Stimulated activated CD8-positive, alpha-beta memory T cell treated with anti-CD3 and anti-CD28 coated beads, Interleukin-4, amount 100 ng/mL, for 48 hours (primary cell): ENCODE measurements around the gene ZNF385B.
"Not testable (repeated sequence)": the region's sequence is repeated elsewhere in the genome, so short reads cannot be mapped to it uniquely, and the experiment has no call there.

Source experiments
- DNase-seq: peaks from one replicate; pipeline ENCODE4 v3.0.0-alpha.2; 2020

ZNF385B gene

DNA sequence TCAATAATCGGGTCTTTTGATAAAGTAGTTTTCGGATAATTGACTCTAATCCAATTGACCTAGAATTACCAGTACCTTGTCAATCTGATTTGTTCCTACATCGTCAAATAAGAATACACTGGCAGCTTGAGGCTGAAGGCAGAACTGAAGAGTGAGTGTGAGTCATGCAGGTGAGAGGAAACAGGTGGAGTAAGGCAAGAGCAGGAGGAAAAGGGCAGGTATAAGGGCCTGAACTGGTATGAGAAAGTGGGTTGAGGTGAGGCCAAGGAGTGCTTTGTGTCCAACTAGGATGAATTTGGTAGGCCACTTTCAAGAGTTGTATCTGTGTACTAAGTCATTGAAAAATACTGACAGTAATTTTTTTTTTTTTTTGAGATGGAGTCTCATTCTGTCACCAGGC, 186.0 kb downstream of the ZNF385B start:
- DNase-seq = no peak

DNA sequence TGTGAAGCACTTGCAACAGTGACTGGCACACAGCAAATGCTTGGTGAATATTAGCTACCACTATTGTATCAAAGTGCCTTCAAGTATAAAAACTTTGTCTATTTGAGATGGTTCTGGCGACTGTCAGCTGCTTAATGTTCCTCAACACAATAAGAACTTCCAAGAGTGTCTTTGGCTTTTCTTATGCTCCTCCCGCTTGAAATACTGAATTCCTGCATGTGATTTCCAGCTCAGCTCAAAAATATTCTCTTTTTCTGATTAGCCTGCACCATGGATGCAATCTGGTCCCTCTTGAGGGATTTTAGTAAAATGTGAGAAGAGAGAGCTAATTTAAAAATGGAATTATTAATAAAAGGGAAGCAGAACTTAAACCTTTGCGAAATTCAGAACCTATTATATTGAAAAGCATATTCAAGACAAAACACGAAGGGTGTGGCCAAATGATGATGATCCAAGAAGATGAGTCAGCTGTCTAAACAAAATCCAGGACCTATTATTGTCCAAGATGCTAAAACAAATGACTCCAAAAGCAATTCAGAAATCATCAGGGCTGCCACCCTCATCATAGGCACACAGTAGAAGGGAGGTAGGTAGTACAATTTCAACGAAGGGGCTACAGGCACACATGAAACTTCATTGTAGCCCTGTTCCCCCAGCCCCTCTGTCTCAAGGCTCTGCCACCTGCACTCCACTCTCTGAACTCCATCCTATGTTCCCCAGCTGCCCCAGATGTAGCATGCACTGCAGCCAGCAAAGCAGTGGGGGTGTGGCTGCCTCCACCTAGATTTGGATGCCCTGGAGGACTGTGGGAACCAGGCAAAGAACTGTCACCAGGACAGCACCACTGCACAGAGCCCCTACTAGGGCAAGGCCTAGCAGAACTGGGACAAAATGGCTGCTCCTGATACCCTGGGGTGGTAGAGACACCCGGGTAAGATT, 190.1 kb downstream of the ZNF385B start:
- DNase-seq = no peak

DNA sequence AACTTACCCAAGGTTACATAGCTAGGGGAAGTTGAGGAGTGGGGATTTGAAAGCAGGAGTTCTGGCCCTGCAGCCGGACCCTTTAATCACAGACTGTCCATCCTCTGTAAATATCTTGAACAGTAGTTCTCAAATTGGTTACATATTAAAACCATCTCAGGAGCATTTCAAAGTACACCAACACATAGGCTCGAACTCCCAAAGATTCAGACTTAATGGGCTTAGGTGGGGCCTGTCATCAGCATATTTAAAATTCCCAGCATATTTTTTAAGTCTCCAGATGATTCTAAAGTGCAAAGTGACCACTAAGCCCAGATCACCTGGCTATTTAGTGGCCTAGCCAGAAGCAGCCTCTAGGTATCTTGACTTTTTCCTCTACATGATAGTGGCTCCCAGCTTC, 192.2 kb downstream of the ZNF385B start:
- DNase-seq = no peak

DNA sequence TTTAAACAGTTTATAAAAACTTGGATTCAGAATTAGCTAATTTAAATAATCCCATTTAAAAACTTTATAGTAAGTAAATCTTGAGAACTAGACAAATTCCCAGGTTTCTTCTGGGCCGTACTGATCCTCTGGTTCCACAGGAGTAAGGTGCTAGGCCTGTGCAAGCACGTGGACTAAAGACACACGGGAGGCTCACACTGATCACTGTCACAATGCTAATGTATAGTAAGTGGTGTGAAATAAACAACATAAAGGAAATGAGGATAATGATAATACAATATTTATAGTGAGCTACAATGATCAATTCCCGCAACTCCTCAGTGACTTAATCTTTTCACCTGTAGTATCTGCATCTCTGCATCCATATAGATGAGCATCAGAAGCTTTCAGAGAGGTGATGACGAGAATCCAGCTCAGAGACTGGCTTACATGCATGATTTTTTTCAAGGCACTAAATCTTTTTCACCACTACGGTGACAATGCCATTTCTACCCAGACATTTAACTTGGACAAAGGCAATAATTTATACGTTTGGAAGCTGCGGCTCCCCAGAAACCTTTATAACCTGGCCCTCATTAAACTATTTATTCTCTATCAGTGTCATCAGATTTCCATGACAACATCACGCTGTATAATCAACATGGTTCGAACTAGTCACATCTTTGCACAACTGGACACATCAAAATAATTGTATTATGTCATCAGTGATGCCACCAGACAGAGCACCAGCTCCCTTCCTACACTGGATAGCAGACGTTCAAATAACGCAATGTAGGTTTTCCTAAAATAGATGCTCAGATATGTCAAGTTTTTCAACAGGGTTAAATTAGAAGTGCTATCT, 196.2 kb downstream of the ZNF385B start:
- DNase-seq = no peak

DNA sequence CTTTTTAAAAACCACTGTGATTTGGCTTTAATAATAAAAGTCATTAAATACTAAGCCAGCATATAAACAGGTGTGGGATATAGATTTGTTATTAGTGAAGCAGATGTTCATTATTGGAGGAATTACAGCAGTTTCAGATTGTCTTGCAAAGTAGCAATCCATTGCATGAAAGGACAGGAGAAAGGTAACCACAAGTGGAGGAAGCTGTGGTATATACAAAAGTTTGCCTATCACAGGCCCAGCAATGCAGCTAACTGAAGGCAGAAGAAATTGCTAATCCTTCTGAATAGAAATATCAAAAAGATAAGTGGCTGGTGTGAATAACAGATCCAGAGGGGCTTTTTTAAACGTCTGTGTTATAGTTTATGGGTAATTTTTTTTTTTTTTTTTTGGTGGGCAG, 199.4 kb downstream of the ZNF385B start:
- no peak for DNase-seq

DNA sequence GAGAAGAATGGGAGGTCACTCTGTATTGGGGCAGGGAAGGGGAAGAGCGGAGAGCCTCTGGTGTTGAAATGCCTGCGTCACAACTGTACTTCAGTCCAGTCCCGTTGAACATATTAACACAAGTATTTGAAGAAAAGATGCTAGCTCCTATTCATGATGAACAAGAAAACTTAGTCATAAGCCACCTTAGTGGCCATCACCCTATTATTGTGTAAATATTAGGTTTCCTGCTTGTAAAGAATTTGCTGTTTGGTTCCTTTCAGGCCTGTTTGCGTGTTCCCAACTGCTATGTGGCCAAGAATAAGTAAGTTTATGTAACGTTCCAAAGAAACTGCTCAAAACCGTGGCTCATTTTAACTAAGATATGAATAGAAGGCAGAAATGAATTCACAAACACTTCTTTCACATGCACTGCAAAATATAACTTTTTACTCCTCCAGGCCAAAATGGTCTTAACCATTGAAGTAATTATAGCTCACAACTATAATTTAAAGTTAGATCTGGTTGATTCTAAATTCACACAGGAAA, 204.3 kb downstream of the ZNF385B start:
- DNase-seq = no peak

DNA sequence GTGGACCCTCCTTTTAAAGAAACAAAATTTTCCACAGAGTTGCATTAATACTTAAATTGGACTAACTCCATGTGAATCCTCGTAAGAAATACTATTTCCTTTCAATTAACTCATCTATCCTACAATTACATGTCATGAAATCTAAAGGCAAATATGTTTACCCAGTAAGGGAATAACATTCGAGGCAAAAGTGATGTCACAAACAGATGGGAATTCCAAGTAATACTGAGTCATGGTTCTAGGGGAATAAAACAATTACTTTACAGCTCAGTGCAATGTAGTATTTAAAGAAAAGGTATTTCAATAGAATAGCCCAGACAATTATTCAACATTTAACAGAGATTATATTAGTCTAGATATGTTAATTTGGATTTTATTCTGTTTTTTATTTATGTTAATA, 205.8 kb downstream of the ZNF385B start:
- DNase-seq = no peak

DNA sequence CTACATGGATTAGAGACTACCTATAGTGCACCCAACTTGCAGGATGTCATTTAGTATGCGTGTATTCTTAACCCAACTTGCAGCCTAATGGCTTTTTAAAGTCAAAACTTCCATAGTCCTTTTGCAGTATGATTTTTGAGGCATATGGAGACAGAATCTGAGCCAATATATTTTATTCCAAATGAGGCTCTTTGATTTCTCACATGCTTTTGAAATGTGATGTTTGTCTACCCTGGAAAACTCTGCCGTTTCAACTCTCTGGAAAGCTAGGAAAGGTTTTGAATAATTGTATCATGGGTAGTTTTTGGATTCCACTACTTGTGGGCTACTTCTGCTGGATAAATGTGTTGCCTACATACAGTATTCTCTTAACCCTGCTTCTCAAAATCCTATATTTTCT, 206.6 kb downstream of the ZNF385B start:
- no peak for DNase-seq

DNA sequence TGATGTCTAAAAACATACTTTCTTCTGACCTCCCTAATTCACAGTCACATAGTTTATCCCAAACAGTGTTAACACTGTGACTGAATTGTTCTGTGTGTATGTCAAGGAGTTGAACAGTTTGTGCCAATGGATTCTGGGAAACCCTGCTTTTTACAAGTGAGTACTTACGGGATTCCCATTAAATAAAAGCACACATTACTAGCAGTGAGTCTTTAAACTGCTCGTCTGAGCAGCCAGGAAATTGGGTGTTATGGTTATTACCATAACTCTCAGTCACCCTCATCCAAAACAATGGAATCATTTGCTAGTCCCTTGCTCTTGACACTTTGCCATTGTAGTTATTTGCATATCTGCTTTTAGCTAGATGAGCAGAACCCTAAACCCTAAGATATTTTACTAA, 209.1 kb downstream of the ZNF385B start:
- DNase-seq = no peak

DNA sequence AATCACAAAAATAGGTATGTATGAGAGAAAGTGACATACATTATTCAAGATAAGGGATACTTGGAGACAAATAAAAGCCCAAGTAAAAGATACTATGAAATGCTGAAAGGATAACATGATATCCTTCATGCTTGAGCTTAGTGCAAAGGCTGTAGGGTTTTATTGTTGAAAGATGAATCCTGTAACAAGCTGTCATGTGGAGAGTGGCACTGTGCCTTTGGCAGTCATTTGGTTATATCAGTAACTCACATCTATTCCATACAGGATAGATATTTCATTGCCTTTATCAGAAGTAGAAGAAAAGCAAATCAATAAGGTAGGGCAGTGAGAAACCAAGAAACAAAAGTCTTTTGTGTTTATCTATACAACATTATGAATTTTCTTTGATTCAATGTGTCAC, 211.0 kb downstream of the ZNF385B start:
- DNase-seq = no peak

DNA sequence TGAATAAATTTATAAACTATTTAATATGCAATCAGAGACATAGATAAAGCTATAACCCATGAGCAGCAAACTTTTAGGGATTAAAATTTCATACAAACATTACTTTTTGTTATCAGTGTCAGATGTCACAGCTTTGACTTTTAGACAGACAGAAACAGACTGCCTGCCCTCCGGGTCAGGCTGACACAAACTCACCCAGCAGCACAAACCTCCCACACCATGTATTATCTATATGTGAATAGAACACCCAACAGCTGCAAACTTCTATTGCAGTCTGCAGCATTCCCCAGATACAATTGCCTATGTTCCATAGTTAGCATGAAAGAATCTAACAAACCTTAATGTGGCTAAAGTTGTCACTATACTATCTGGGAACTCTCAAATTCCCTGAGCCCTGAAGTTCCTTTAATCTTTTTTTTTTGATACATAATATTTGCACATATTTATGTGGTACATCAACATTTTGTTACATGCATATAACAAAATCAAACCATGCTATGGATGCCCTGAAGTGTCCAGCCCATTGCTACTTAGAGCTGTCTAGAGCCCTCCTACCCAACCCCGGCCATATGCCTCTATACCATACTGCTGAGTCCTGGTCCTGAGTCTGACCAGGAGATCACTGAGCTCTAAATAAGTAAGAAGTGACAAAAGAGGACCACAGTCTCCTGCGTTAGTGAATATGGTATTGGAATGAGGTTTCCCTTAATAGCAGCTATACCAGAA, 214.4 kb downstream of the ZNF385B start:
- no peak for DNase-seq

DNA sequence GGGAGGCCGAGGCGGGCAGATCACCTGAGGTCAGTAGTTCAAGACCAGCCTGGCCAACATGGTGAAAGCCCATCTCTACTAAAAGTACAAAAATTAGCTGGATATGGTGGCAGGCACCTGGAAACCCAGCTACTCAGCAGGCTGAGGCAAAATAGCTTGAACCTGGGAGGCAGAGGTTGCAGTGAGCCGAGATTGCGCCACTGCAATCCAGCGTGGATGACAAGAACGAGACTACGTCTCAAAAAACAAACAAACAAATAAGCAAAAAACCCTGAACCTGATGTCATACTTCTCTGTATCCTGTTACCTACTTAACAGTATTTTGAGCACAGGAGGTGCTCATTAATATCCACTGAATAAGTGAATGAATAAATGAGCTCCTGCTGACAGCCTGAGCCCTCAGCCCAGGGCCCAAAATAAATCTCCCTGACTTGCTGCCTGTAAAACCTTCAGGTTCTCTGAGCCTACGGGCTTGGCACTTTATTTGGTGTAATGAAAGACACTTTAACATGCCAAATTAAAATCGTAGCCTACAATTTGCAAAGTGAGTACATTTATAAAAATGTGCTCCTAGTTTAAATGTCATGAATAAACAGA, 215.1 kb downstream of the ZNF385B start:
- DNase-seq = no peak

DNA sequence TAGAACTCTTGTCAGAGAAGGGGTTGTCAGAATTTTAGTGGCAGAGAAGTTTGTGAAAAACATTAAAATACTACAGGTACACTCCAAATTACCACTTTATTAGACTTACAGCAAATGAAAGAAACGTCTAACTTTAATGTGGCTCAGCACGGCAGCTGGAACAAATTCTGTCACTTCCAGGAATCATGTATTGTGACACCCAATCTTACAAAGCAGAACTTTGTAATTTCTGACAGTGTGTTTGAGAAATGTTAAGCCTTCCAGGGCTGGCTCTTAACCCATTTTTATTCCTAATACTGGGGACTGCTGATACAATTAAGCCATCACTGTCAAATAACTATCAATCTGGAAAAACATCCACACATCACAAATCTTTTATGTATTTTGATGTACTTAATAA, 216.4 kb downstream of the ZNF385B start:
- DNase-seq = no peak

DNA sequence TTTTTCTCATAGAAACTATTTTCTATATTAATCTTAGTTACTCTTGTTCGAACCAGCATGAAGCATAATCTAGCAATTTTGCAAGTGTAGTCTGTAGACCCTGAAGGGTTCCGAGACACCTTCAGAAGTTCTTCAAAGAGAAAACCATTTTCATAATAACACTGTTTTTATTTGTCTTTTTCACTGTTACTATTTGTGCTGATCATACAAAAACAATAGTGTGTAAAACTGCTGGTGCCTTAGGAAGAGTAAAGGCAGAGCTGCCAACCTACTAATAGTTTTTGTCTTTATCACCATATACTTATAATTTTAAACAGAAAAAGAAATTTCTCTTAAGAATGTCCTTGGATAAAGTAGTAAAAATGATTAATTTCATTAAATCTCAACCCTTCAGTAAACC, 218.9 kb downstream of the ZNF385B start:
- no peak for DNase-seq

DNA sequence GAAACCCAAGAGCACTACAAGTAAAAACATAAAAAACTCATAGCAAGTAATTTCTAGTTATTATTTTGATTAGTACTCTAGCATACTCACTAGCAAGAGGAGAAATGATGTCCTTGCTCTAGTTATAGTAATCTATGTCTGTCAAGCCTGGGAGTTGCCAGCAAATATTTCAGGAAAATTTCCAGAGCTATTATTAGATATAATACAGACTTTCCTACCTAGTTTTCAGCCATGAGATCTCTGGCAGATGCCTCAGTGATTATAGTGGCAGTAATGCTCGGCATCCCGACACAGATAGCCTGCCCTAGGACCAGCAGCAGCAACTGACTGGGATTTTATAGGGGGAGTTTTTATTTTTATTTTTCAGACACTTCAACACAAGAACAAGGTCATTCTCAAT, 224.4 kb downstream of the ZNF385B start:
- DNase-seq = no peak

DNA sequence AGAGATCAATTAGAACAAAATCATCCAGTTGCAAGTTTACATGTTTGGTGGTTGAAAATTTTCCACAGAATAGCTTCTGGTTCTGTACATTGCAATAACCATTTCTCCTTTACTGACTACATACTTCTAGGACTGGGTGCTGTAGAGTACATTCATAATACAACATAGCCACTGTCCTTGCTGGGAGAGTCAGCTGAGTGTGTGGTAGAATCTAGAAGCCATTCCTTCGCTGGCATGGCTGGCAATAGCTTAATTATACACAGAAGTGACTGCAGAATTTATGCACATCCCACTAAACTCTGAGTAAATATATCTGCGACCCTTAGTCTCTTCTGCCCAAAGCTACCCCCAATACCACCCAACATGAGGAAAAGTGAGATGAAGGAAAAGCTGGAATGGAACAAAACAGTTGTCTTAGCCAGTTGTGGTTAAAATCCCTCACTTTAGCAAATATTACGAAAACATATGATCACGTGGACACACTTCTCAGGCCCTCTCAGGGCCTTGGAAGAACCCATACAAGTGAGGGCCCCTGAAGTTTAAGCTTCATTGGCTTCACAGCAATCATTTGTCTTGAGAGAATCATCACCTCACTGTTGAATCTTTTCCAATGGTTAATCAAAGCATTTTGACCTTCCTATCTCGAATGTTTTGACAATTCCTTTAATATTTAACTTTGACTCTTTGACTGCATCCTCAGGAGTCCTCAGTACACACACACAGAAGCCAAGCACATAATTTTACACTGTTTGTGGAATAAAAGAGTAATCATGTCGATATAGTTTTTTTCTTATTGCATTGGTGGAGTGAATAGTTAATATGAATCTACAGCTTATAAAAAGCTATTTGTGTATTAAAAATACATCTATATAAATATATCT, 225.1 kb downstream of the ZNF385B start:
- no peak for DNase-seq

DNA sequence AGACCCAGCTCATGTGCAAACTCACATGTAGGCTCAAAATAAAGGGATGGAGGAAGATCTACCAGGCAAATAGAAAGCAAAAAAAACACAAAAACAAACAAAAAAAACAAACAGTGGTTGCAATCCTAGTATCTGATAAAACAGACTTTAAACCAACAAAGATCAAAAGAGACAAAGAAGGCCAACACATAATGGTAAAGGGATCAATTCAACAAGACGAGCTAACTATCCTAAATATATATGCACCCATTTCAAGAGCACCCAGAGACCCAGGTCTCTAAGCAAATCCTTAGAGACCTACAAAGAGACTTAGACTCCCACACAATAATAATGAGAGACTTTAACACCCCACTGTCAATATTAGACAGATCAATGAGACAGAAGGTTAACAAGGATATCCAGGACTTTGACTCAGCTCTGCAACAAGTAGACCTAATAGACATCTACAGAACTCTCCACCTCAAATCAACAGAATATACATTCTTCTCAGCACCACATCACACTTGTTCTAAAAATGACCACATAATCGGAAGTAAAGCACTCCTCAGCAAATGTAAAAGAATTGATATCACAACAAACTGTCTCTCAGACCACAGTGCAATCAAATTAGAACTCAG, 229.5 kb downstream of the ZNF385B start:
- not testable (repeated sequence) for DNase-seq

DNA sequence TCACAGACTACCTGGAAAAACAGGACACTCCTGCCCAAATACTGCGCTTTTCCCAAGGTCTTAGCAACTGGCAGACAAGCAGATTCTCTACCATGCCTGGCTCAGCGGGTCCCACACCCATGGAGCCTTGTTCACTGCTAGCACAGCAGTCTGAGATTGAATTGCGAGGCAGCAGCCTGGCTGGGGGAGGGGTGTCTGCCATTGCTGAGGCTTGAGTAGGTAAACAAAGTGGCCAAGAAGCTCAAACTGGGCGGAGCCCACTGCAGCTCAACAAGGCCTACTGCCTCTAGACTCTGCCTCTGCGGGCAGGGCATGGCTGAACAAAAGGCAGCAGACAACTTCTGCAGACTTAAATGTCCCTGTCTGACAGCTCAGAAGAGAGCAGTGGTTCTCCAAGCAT, 231.6 kb downstream of the ZNF385B start:
- DNase-seq = not testable (repeated sequence)

DNA sequence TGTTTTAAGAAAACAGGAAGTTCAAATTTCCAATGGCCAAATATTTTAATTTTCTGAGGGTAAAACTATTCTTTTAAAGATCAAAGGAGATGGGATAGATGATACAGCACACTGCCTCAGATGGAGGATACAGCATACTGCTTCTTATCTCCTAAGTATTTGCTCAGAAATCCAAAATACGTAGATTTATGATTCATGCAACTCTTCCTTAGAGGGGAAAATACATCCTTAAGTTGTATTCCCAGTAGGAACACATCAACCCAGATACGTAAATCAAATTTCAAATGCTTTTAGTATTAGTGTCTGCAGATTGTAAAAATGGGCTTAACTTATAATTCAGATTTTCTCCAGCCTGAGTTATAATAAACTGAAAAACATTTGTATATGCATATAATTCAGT, 235.2 kb downstream of the ZNF385B start:
- no peak for DNase-seq

DNA sequence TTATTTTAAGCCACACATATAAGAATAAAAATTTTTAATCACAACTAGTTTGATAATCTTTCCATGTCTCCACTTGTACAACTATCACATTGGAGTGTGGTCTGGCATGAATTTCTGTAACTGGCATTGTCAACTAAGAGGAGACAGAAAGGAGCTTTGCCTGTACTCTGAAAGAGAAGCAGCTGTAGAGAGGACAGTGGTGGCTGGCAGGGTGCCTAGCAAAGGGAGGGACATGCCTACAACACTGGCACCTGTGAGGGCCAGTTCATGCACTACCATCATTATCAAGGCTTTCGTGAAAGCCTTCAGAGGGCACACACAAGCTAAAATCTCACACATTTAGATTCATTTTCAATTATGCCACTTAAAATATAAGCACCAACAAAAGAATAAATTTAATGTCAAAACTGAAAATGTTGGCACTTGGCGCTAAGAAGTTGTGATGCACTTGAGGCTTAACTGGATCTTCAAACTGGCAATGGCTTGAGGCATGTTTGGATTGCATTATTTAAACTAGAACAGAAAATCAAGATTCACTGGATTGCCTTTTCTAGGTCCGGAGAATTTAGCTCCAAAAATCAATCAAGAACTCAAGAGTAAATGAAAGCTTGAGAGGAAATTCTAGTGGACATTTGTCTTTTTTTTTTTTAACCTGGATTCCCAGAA, 238.6 kb downstream of the ZNF385B start:
- DNase-seq = no peak

DNA sequence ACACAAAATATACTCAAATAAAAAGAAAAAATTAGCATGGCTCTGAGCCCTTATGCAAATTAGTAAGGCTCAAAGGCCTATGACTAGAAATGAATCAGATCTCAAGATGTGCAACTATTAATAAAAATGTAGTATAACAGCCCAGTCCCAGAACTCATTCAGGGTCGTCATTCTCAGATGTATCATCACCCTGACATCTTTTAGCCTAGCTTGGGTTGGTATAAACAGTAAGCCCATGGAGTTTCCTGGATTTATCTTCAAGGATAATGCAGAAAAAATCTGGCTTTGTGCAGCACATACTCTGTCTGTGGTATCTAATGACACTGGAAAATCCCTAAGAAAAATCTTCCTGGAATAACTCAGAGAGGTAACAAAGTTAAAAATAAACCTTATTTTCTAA, 239.3 kb downstream of the ZNF385B start:
- no peak for DNase-seq
